SK-N-SH (cell line): ENCODE results near the gene MSL3. TPM values are rescaled to one million over a fixed set of nuclear protein-coding genes. Genes with fewer than 3 reads are reported as not detected.

Experiments used
- CTCF ChIA-PET: fragments of 300-600, 350-600 bp; formaldehyde crosslinking; extraction: SDS; loops from one replicate; lab custom pipeline; 2021; lab: Yijun Ruan, JAX
- POLR2A ChIA-PET: fragments of 350-600 bp; sonication (Branson Sonifier 250); formaldehyde crosslinking; extraction: SDS; loops from one replicate; lab custom pipeline; 2020; ENCODE audit warnings: antibody characterized with exemption, inconsistent platforms; lab: Yijun Ruan, JAX
- DNase-seq: peaks from one replicate; pipeline ENCODE4 v3.0.0; 2012
- H2AFZ ChIP-seq: fragments of 200-600 bp; sonication (generic); 2 replicates; pipeline ENCODE4 v1.8.1; 2016; ENCODE audit warnings: antibody characterized with exemption, mild to moderate bottlenecking, low read depth
- H3F3A ChIP-seq: fragments of 200-600 bp; sonication (generic); replicated peaks from 2 replicates; pipeline ENCODE3; 2016; ENCODE audit warnings: antibody characterized with exemption, mild to moderate bottlenecking; ENCODE audit not compliant: insufficient read depth
- H3K27ac ChIP-seq, 2 experiments: fragments of 200-500 bp in 1 of 2; fragments of 200-600 bp in 1 of 2; sonication (Bioruptor generic) in 1 of 2; sonication (generic), shearing (Covaris generic) in 1 of 2; 2 replicates each; pipeline versions ENCODE4 v1.5.1 to v1.6.1; 2014 to 2016; ENCODE audit warnings: low read depth in 2 of 2, inconsistent platforms in 1 of 2, low read length in 1 of 2, mild to moderate bottlenecking in 1 of 2, mixed read lengths in 1 of 2
- H3K27me3 ChIP-seq: fragments of 200-600 bp; sonication (generic), shearing (Covaris generic); 2 replicates; pipeline ENCODE4 v1.6.1; 2016; ENCODE audit warnings: mixed run types; ENCODE audit not compliant: insufficient read depth
- H3K36me3 ChIP-seq, 2 experiments: fragments of 200-500 bp in 1 of 2; fragments of 200-600 bp in 1 of 2; sonication (Bioruptor generic) in 1 of 2; sonication (generic) in 1 of 2; replicated peaks in 1 of 2; 2 replicates each; pipeline versions ENCODE3 to v1.5.1; 2014 to 2016; ENCODE audit warnings: low read length in 1 of 2, mild to moderate bottlenecking in 1 of 2; ENCODE audit not compliant: insufficient read depth in 2 of 2, control insufficient read depth in 1 of 2
- H3K4me1 ChIP-seq, 2 experiments: fragments of 200-500 bp in 1 of 2; fragments of 200-600 bp in 1 of 2; sonication (Bioruptor generic) in 1 of 2; sonication (generic), shearing (Covaris generic) in 1 of 2; 2 replicates each; pipeline versions ENCODE4 v1.5.1 to v1.6.1; 2014 to 2016; ENCODE audit warnings: low read depth in 1 of 2, low read length in 1 of 2, mixed run types in 1 of 2; ENCODE audit not compliant: insufficient read depth in 2 of 2, control insufficient read depth in 1 of 2
- H3K4me2 ChIP-seq: fragments of 200-600 bp; sonication (generic), shearing (Covaris generic); 2 replicates; pipeline ENCODE4 v1.6.1; 2017; ENCODE audit warnings: mixed run types
- H3K4me3 ChIP-seq, 2 experiments: fragments of 200-500 bp in 1 of 2; fragments of 200-600 bp in 1 of 2; sonication (Bioruptor generic) in 1 of 2; sonication (generic), shearing (Covaris generic) in 1 of 2; 2 replicates each; pipeline versions ENCODE4 v1.5.1 to v1.8.1; 2014 to 2016; ENCODE audit warnings: low read depth in 2 of 2, inconsistent platforms in 1 of 2, low read length in 1 of 2, mild to moderate bottlenecking in 1 of 2, mixed read lengths in 1 of 2, moderate library complexity in 1 of 2
- H3K79me2 ChIP-seq: fragments of 200-600 bp; sonication (generic); 2 replicates; pipeline ENCODE4 v1.8.1; 2017; ENCODE audit warnings: mild to moderate bottlenecking; ENCODE audit not compliant: insufficient read depth
- H3K9ac ChIP-seq: fragments of 200-600 bp; sonication (generic); 2 replicates; pipeline ENCODE4 v1.6.1; 2017; ENCODE audit warnings: mixed run types
- H3K9me2 ChIP-seq: fragments of 200-600 bp; sonication (generic); 2 replicates; pipeline ENCODE4 v1.6.1; 2017; ENCODE audit warnings: mixed run types
- H3K9me3 ChIP-seq: fragments of 200-600 bp; sonication (generic); 2 replicates; pipeline ENCODE4 v1.6.1; 2017; ENCODE audit warnings: mixed run types, mild to moderate bottlenecking, moderate library complexity
- H4K20me1 ChIP-seq: fragments of 200-600 bp; sonication (generic); 2 replicates; pipeline ENCODE4 v1.6.1; 2017; ENCODE audit warnings: mild to moderate bottlenecking, mixed run types; ENCODE audit not compliant: insufficient read depth
- EP300 ChIP-seq, 2 experiments: IDR thresholded peaks; 2 replicates each; pipeline versions ENCODE4 v1.4.0 to v1.6.1; 2012; ENCODE audit warnings: borderline replicate concordance in 1 of 2, low read depth in 1 of 2, low read length in 1 of 2
- EZH2phosphoT487 ChIP-seq: fragments of 200-600 bp; sonication (generic); IDR thresholded peaks from 2 replicates; pipeline ENCODE4 v1.6.1; 2017; ENCODE audit warnings: low read depth, mixed run types, mild to moderate bottlenecking, antibody characterized with exemption, moderate library complexity, borderline replicate concordance
- GATA2 ChIP-seq: sonication (generic); formaldehyde crosslinking; IDR thresholded peaks from 2 replicates; pipeline ENCODE4 v1.5.0; 2020; ENCODE audit warnings: mild to moderate bottlenecking, missing genetic modification reagents
- JUND ChIP-seq: IDR thresholded peaks from 2 replicates; pipeline ENCODE4 v1.4.0; 2012
- MEF2A ChIP-seq: IDR thresholded peaks from 2 replicates; pipeline ENCODE4 v1.4.0; 2012; ENCODE audit warnings: low read depth, borderline replicate concordance
- MXI1 ChIP-seq: IDR thresholded peaks from 2 replicates; pipeline ENCODE4 v1.6.1; 2012; ENCODE audit warnings: mild to moderate bottlenecking, low read depth, low read length, improper control_type of control experiment
- NFIC ChIP-seq: IDR thresholded peaks from 2 replicates; pipeline ENCODE4 v1.4.0; 2012; ENCODE audit warnings: borderline replicate concordance
- NRF1 ChIP-seq: IDR thresholded peaks from 2 replicates; pipeline ENCODE4 v1.6.1; 2012; ENCODE audit warnings: low read depth, mild to moderate bottlenecking, low read length
- RAD21 ChIP-seq: IDR thresholded peaks from 2 replicates; pipeline ENCODE4 v1.6.1; 2012; ENCODE audit warnings: mild to moderate bottlenecking, low read length
- RFX5 ChIP-seq: IDR thresholded peaks from 2 replicates; pipeline ENCODE4 v1.6.1; 2012; ENCODE audit warnings: mild to moderate bottlenecking, improper control_type of control experiment, low read length
- TAF1 ChIP-seq: IDR thresholded peaks from 2 replicates; pipeline ENCODE4 v1.6.1; 2012; ENCODE audit warnings: low read depth, mild to moderate bottlenecking, low read length, moderate library complexity, borderline replicate concordance
- WGBS: methylation state at CpG from one replicate; pipeline ENCODE4 v1.1.6; 2017; ENCODE audit warnings: low lambda C conversion rate; 5-methylcytosine and 5-hydroxymethylcytosine counted together
- polyA plus RNA-seq, 3 experiments: library from polyadenylated mRNA; depleted of rRNA; stranded (reverse); fragments of >200 nt; gene quantifications; 2 replicates each; pipeline ENCODE4 v1.2.3, GENCODE V29; 2012
- TF ChIP-seq, protein P1 (sequence below): fragments of 150-350 bp; IDR thresholded peaks from 2 replicates; pipeline ENCODE4 v1.6.1; 2016; ENCODE audit warnings: mild to moderate bottlenecking, low read depth, low read length
- TF ChIP-seq, protein P2 (sequence below): IDR thresholded peaks from 2 replicates; pipeline ENCODE4 v1.4.0; 2012; ENCODE audit warnings: low read depth, borderline replicate concordance

Gene MSL3, protein sequence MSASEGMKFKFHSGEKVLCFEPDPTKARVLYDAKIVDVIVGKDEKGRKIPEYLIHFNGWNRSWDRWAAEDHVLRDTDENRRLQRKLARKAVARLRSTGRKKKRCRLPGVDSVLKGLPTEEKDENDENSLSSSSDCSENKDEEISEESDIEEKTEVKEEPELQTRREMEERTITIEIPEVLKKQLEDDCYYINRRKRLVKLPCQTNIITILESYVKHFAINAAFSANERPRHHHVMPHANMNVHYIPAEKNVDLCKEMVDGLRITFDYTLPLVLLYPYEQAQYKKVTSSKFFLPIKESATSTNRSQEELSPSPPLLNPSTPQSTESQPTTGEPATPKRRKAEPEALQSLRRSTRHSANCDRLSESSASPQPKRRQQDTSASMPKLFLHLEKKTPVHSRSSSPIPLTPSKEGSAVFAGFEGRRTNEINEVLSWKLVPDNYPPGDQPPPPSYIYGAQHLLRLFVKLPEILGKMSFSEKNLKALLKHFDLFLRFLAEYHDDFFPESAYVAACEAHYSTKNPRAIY
- polyA plus RNA-seq (2012; rRNA removed) = 21.8 and 30.1 TPM in 2 replicates
- 18.6 and 19.2 TPM in 2 replicates for polyA plus RNA-seq (2012; cell fraction: cytosol; rRNA removed)
- polyA plus RNA-seq (2012; cell fraction: nucleus; rRNA removed) = 78.8 and 93.3 TPM in 2 replicates

DNA sequence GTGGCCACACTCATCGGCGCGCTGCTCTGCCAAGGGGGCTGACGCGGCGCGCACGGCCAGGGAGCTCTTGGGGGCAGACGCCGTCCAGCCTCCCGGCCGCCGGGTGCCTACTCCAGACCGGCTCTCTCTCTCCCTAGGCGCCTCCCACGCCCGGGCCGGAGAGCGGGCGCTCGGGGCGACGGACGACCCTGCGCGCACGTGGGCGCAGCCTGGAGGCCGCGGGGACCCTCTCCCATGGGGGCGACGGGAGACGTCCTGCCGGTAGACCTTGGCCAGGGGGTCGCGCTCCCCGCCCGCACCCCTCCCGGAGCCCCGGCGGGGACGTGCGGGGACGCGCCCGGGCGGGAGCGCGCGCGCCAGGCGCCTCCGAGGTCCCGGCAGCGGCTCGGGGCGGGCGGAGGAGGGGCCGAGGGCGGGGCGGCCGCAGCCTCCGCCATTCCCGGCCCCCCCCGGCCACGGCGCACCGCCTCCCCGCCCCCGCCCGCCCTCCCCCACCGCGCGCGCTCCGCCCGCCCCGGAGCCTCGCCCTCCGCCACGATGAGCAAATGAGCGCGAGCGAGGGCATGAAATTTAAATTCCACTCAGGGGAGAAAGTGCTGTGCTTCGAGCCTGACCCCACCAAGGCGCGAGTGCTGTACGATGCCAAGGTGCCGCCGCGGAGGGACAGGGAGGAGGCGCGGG is at the start of gene MSL3:
Gene MSL3, plus strand, starts transcription at position 519 of the 681 bp plus-strand sequence. Its CDS starts 27 bp downstream, at position 546.
- H3K9ac ChIP-seq = peak within 1 kb of the TSS; percentile 84
- CTCF ChIA-PET = interaction anchor here (0.6 to 1.7 kb wide), 6 partner anchors 10 to 227 kb away, joined by 3 to 6 read pairs (median 4); no protein-coding TSS in a partner anchor

DNA sequence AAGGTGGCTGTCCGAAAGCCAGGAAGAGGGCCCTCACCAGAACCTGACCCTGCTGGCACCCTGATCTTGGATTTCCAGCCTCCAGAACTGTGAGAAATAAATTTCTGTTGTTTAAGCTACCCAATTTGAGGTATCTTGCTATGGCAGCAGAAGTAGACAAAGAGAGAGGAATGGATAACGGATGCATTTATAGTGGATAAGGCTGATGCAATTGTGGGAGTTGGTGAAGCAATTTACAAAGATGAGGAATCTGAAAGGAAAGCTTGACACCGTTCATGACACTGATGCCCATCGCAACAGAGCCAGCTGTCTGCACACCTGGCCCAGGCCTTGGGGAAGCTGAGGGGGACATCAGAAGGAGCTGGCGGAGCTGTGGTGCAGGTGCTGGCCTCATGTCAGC is 35.7 kb upstream of the MSL3 start:
- DNase-seq = no peak
- H3K9ac ChIP-seq = no peak overlapping the region
- CTCF ChIA-PET = interaction anchor here (1.7 kb wide), 2 partner anchors 51 to 979 kb away, joined by 3 to 4 read pairs; no protein-coding TSS in a partner anchor
- no peaks in the 10 kb centered on the region for H3K36me3 ChIP-seq
- no peaks in the 10 kb centered on the region for H4K20me1 ChIP-seq
- peaks cover 4% of the 10 kb centered on the region; the same call in 1 of the 2 replicates for H3K27me3 ChIP-seq
- 30% methylated on average over 5 of the region's 5 CpGs for WGBS
- no peak overlapping the region for H3K4me2 ChIP-seq
- no peaks in the 10 kb centered on the region for H3F3A ChIP-seq
- TF ChIP-seq EZH2phosphoT487 (no peak), GATA2 (CRISPR knock-in tag) (no peak), RAD21 (no peak), MXI1 (no peak), JUND (no peak), EP300 (IDR thresholded peaks at IDR 0.05; ENCODE audit: borderline replicate concordance in 1 of 2, low read depth in 1 of 2, low read length in 1 of 2) (no peak), MEF2A (no peak), NRF1 (no peak), NFIC (no peak)
- TF ChIP-seq, protein P1, sequence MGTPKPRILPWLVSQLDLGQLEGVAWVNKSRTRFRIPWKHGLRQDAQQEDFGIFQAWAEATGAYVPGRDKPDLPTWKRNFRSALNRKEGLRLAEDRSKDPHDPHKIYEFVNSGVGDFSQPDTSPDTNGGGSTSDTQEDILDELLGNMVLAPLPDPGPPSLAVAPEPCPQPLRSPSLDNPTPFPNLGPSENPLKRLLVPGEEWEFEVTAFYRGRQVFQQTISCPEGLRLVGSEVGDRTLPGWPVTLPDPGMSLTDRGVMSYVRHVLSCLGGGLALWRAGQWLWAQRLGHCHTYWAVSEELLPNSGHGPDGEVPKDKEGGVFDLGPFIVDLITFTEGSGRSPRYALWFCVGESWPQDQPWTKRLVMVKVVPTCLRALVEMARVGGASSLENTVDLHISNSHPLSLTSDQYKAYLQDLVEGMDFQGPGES = no peak
- TF ChIP-seq, protein P2, sequence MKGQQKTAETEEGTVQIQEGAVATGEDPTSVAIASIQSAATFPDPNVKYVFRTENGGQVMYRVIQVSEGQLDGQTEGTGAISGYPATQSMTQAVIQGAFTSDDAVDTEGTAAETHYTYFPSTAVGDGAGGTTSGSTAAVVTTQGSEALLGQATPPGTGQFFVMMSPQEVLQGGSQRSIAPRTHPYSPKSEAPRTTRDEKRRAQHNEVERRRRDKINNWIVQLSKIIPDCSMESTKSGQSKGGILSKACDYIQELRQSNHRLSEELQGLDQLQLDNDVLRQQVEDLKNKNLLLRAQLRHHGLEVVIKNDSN = no peak
- POLR2A ChIA-PET = no interaction called here
- H3K4me3 ChIP-seq = no peak overlapping the region
- no peak overlapping the region for H3K27ac ChIP-seq
- H3K9me3 ChIP-seq = no peaks in the 10 kb centered on the region
- no peaks in the 10 kb centered on the region for H3K9me2 ChIP-seq
- H2AFZ ChIP-seq = no peak overlapping the region
- H3K4me1 ChIP-seq = no peaks in the 10 kb centered on the region
- no peaks in the 10 kb centered on the region for H3K79me2 ChIP-seq

More for the DNA sequence above, at the start of gene MSL3:
- Histone ChIP-seq H3K79me2 (peaks cover 15% of the 10 kb centered on the region), H3K27ac (peak within 1 kb of the TSS; percentile 77 to 86), H3K36me3 (peaks cover 22 to 23% of the 10 kb centered on the region in 2 experiments), H3K4me1 (peaks cover 0 to 5% of the 10 kb centered on the region in 2 experiments; a peak in 3 of 4 replicates), H3K9me3 (no peaks in the 10 kb centered on the region), H2AFZ (peak within 1 kb of the TSS; percentile 67), H3K4me2 (peak within 1 kb of the TSS; percentile 75), H3F3A (peaks cover 12% of the 10 kb centered on the region), H4K20me1 (no peaks in the 10 kb centered on the region), H3K9me2 (no peaks in the 10 kb centered on the region), H3K4me3 (peak within 1 kb of the TSS; percentile 68 to 80), H3K27me3 (peaks cover 11% of the 10 kb centered on the region)
- 50% methylated on average over 13 of the region's 93 CpGs for WGBS
- POLR2A ChIA-PET = no interaction called here
- DNase-seq = peak; percentile 87
- TF ChIP-seq RFX5 = no peak
- peak; percentile 21; the same call in 1 of the 2 replicates for TF ChIP-seq TAF1
